Nephron progenitor cell (in vitro differentiated cells): ENCODE data around the gene TIMMDC1.

Source experiments
- DNase-seq: peaks from one replicate; pipeline ENCODE4 v3.0.0; 2021
- H3K27ac Mint-ChIP-seq: 2 replicates; pipeline ENCODE4 v1.8.0; 2021; ENCODE audit warnings: mild to moderate bottlenecking, moderate library complexity, mixed read lengths
- H3K27me3 Mint-ChIP-seq: 2 replicates; pipeline ENCODE4 v1.8.0; 2021; ENCODE audit warnings: mild to moderate bottlenecking, low read depth, mixed read lengths; ENCODE audit not compliant: poor library complexity
- H3K36me3 Mint-ChIP-seq: 2 replicates; pipeline ENCODE4 v1.8.0; 2021; ENCODE audit warnings: low read depth, mixed read lengths
- H3K4me1 Mint-ChIP-seq: 2 replicates; pipeline ENCODE4 v1.8.0; 2021; ENCODE audit warnings: mixed read lengths
- H3K4me3 Mint-ChIP-seq: 2 replicates; pipeline ENCODE4 v1.8.0; 2021; ENCODE audit warnings: mild to moderate bottlenecking, moderate library complexity, mixed read lengths
- H3K9me3 Mint-ChIP-seq: 2 replicates; pipeline ENCODE4 v1.8.0; 2021; ENCODE audit warnings: mild to moderate bottlenecking, moderate library complexity, mixed read lengths
- CTCF ChIP-seq: fragments of 200-600 bp; sonication (generic); IDR thresholded peaks from 2 replicates; pipeline ENCODE4 v1.5.0; 2021; ENCODE audit warnings: antibody characterized with exemption

Gene TIMMDC1

DNA sequence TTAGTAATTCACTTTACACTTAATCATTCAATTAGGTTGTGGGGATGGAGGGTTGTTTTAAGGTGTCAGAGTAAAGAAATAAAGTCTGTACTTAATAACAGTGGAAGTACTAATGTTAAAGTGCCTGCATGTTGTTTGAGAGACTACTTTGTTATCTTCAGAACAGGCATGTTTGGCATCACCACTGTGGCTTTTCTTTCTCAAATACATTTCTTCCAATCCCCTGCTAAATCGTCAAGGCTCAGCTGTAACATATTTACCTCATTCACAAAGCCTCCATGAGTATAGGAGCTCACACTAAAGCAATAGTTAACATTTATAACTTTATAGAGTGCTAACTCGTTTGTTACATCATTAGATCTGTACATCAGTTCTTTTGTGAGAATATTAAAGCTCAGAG is 2.6 kb downstream of the TIMMDC1 start:
- H3K36me3 Mint-ChIP-seq = peaks cover 30% of the 10 kb centered on the region
- no peaks in the 10 kb centered on the region for H3K9me3 Mint-ChIP-seq
- H3K4me1 Mint-ChIP-seq = peaks cover 45% of the 10 kb centered on the region
- H3K27ac Mint-ChIP-seq = no peak overlapping the region
- H3K4me3 Mint-ChIP-seq = peak overlapping the region; percentile 100
- DNase-seq = no peak
- TF ChIP-seq CTCF = no peak
- peaks cover 4% of the 10 kb centered on the region for H3K27me3 Mint-ChIP-seq

DNA sequence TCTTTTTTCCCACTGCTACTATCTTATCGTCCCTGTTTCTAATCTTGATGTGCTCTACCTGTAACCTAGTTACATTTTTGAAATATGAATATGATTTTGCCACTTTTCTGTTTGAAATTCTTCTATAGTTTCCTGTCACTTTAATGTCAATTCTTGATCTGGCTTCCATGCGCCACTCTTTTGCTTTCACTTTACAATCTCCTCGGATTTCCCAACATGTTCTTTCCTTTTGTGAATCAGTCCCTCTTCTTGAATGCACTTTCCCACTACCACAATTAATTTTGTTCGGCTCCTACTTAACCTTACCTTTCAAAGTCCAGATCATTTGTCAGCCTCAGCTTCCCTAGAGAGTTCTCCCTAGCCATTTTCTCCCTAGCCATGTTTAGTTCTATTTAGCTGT is 8.3 kb downstream of the TIMMDC1 start:
- no peak for TF ChIP-seq CTCF
- peaks cover 11% of the 10 kb centered on the region for H3K4me1 Mint-ChIP-seq
- no peaks in the 10 kb centered on the region for H3K9me3 Mint-ChIP-seq
- no peak for DNase-seq
- H3K27me3 Mint-ChIP-seq = no peaks in the 10 kb centered on the region
- peak overlapping the region; percentile 90 for H3K27ac Mint-ChIP-seq
- H3K36me3 Mint-ChIP-seq = peaks cover 58% of the 10 kb centered on the region
- H3K4me3 Mint-ChIP-seq = no peak overlapping the region

GRCh38 chr3:119507404-119507803 is 9.1 kb downstream of the TIMMDC1 start:
- peak overlapping the region; percentile 90 for H3K27ac Mint-ChIP-seq
- H3K4me1 Mint-ChIP-seq = peaks cover 9% of the 10 kb centered on the region
- no peak overlapping the region for H3K4me3 Mint-ChIP-seq
- TF ChIP-seq CTCF = no peak
- DNase-seq = no peak
- no peaks in the 10 kb centered on the region for H3K27me3 Mint-ChIP-seq
- peaks cover 55% of the 10 kb centered on the region for H3K36me3 Mint-ChIP-seq
- no peaks in the 10 kb centered on the region for H3K9me3 Mint-ChIP-seq

DNA sequence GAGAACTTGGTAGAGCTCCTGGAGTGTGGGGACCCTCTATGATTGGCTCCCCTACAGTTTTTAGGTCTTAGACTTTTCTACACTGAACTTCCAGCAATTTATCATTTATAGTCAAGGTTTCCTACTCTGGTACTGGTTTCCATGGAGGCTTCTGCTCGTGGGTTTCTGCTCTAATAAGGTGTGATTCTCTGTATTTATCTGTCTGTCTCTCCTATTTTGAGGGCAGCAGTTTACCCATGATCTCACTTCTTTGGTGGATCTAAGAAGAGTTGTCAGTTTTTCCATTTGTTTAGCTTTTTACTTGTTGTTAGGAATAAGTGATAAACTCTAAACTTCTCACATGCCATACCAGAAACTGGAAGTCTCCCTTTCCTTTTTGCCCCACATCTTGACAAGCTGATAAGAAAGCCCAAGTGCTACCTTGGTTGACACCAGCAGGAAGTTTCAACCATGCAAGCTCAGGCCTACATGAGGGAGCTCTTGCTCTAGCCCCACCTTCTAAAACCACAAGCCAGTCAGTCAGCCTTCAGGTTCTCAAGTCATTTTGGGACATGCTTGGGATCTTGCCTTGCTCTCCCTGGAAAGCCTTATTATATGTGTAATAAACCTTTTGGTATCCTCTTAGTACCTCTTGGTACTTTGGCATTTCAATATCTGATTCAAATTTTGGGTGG is 10.0 kb downstream of the TIMMDC1 start:
- DNase-seq = no peak
- peaks cover 60% of the 10 kb centered on the region for H3K36me3 Mint-ChIP-seq
- H3K9me3 Mint-ChIP-seq = no peaks in the 10 kb centered on the region
- TF ChIP-seq CTCF = no peak
- H3K4me3 Mint-ChIP-seq = no peak overlapping the region
- peaks cover 9% of the 10 kb centered on the region for H3K4me1 Mint-ChIP-seq
- peak overlapping the region; percentile 21 for H3K27ac Mint-ChIP-seq
- H3K27me3 Mint-ChIP-seq = no peaks in the 10 kb centered on the region

- Mint-ChIP-seq H3K4me3 (no peak overlapping the region), H3K4me1 (peaks cover 9% of the 10 kb centered on the region), H3K27ac (no peak overlapping the region), H3K27me3 (no peaks in the 10 kb centered on the region), H3K36me3 (peaks cover 65% of the 10 kb centered on the region), H3K9me3 (no peaks in the 10 kb centered on the region)
- no peak for DNase-seq
- TF ChIP-seq CTCF = no peak
These were observed 12.3 kb downstream of the TIMMDC1 start for GRCh38 chr3:119510690-119511089.

- Mint-ChIP-seq H3K4me3 (no peak overlapping the region), H3K27me3 (peaks cover 5% of the 10 kb centered on the region), H3K36me3 (peaks cover 71% of the 10 kb centered on the region), H3K9me3 (peaks cover 17% of the 10 kb centered on the region), H3K27ac (no peak overlapping the region), H3K4me1 (no peaks in the 10 kb centered on the region)
- no peak for TF ChIP-seq CTCF
- DNase-seq = no peak
These were observed 16.3 kb downstream of the TIMMDC1 start for GRCh38 chr3:119514637-119515036.
